Stimulated activated CD8-positive, alpha-beta memory T cell treated with anti-CD3 and anti-CD28 coated beads, Interleukin-4, amount 100 ng/mL, for 4 hours (primary cell): ENCODE results near the gene TSPAN14.

Source experiments
- DNase-seq, 2 donors: peaks; one replicate each; pipeline ENCODE4 v3.0.0-alpha.2; 2020; ENCODE audit warnings: low read depth in 2 of 2, low spot score in 1 of 2

The TSPAN14 gene

DNA sequence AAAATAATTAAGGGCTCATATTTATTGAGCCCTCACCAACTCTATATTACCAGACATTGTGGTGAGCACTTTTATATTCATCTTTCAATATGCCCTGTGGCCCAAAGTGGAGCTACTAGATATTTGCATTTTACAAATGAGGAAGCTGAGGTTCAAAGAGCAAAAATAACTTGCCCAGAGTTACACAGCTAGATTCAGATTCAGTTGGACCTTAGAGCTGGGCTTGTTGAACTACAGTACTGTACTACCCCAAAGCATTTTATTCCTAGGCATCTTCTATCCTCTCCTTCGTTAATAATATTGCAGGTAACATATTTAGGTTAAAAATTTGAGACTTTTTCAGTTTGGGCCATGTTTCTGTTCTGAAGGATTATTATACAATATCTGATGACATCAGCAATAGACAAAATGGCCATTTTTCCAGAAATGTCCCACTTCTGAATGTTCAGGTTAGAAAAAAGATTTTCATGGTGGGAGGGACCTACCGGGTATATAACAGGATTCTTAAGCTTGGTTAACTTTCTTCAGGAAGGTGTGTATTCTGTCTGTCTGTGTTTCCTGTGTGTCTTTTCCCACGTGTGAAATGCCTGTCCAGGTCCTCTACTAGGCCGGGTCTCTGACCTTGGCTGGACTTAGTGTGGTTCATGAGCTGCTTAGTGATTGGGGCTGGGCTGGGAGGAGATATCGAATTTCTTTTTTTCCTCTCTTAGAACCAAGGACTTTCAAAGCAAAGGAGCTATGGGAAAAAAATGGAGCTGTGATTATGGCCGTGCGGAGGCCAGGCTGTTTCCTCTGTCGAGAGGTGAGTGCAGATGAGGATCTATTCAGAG lies 32.2 kb upstream of the TSPAN14 start:
- DNase-seq: no peak

DNA sequence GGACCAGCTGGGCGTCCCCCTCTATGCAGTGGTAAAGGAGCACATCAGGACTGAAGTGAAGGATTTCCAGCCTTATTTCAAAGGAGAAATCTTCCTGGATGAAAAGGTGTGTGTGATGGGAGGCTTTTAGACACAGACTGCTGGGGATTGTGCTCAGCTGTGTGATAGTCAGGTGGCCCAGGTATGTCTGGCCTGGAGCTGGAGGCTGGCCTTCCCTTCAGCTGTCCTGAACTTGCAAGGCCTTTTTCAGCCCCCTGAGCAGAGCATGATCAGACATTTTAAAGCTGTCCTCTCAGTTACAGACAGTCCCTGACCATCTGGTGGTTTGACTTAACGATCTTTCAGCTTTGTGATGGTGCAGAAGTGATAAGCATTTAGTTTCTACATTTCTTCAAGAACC lies 28.2 kb upstream of the TSPAN14 start:
- DNase-seq: no peak

DNA sequence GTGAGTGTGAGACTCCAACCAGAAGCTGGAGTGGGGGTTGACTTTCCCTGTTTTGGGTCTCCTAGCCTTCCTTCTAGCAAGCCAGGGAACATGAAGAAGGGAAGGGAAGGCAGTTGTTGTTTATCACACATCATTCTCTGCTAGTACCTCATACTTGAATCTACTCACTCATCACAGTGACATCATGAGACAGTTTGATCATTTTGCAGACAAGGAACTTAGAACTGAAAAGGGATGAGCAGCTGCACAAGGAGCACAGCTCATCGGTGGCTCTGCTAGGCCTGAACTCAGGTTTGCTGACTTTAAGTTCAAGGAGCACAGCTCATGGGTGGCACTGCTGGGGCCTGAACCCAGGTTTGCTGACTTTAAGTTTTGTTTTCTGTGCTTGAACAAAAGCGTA lies 26.6 kb upstream of the TSPAN14 start:
- no peak for DNase-seq

DNA sequence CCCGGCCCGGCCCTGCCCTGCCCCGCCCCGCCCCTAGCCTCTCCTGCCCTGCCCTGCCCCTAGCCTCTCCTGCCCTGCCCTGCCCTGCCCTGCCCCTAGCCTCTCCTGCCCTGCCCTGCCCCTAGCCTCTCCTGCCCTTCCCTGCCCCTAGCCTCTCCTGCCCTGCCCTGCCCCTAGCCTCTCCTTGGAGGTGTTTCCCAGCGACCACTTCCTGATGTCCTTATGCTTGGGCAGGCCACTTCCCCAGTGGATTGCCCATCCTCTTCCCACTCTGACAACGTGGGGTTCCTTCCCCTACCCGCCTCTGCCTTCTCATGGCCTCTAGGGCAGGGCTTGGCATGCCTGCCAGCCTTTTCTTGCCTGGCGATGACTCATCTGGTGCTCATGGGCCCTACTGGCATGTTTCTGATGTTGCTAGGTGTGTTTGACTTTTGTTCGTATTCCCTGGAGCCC lies 24.6 kb upstream of the TSPAN14 start:
- DNase-seq: no peak

DNA sequence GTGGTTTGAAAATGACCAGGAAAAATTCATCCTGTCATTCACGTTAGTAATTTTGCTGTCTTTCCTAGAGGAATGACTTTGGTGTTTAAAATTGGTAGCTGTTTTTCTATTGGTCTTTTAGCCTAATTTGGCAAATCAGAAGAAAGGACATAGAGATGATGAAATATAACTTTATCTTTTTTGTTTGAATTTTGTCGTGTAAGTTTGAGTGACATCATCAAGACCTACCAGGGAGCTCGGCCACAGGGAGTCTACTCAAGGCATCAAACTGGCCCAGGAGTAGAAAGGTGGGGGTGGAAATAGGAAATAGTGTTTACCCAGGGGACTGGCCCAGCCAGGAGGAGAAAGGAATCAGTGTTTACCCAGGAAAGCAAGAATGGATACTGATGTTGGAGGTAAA lies 21.0 kb upstream of the TSPAN14 start:
- DNase-seq: no peak

DNA sequence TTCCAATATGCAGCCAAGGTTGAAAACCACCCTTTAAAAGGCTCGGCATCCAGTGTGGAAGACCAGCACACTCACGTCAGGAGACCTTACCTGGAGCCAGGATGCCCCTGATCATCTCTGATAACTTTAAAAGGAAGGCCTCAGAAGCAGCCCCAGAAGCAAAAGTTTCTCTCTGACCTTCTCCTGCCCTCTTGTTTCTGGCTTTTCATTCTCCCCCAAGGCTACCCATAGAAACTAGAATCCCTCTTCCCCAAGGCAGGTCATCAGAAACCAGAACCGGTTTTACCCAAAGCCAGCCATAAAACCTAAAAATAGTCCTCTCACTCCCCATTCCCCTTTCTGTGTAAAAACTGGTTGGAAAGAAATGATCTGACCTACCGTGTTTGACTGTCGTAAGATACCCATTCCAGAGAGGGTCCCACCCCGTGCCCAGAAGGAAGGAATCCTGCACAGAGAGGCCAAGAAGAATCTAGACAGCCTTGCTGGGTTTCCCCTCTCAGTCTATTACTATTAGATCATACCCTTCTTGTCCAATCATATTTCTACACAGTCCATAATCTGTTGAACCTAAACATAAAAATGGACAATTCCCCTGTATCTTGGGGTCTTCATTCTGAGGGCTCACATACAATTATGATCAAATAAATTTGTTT lies 17.5 kb upstream of the TSPAN14 start:
- no peak for DNase-seq

DNA sequence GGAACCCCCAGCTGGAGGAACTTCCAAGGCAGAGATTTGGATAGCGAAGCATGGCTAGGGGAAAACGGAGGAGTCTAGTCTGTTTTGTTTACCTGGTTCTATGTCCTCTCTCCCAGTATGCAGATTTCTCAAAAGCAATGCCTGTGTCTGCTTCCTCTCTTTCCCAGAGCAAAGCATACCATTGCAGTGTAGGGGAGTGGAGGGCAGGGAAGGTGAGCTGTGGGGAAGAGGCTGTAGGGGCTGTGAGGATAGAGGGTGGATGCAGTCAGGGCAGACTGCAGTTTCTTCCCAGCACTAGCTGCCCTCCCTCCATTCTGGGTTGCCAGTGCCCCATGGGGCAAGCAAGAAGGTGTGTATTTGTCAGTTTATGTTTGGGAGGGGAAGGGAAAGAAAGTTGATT lies 16.9 kb upstream of the TSPAN14 start:
- no peak for DNase-seq

DNA sequence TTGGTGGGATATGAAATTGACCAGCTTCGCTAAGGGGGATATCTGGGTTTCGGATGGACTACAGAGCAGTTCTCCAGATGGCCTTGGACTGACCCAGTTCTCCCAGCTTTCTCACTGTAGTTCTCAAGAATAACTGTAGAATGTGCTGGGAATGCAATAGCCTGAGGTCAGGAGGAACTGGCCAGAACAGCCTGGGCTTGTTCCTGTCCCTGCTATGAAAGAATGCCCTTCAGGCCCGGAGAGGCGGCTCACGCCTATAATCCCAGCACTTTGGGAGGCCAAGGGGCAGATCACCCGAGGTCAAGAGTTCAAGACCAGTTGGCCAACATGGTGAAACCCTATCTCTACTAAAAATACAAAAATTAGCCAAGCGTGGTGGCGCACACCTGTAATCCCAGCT lies 12.3 kb upstream of the TSPAN14 start:
- no peak for DNase-seq

DNA sequence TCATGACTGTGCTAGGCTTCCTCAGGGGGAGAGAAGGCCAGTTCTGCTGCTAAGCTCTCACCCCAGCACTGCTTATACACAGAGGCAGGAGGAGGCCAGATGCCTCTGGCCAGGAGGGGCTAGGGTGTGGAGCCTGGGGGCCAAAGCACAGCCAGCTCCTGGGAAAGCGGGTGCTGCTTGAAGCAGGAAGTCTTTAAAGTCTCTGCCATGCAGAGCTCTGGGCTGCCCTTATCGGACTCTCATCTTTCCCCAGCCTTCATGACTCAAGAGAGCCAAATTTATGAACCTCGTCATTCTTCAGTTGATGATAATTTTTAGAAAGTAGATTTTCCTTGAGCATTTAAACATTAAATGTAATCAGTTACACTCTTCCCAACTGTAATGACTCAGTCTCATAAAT lies 11.2 kb upstream of the TSPAN14 start:
- no peak for DNase-seq

DNA sequence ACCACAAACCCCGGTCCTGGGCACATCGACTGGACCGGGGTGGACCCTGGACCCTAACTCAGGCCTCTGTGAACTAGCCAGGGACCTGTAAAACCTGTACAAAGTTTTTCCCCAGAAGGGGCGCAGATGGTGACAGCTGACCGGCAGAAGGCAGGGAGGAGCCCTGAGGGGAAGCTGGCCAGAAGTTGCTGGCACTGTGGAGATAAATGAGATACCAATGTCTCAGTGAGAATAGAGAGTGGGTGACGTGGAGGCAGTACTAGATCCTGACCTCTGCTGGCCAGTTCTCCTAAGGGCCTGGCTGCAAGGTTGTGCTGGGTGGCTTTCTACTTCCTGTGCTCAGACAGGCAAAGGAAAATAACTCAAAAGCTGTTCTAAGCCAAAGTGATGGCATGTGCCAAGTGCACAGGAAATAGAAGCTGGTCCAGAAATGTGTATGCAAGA lies 10.6 kb upstream of the TSPAN14 start:
- DNase-seq: no peak

DNA sequence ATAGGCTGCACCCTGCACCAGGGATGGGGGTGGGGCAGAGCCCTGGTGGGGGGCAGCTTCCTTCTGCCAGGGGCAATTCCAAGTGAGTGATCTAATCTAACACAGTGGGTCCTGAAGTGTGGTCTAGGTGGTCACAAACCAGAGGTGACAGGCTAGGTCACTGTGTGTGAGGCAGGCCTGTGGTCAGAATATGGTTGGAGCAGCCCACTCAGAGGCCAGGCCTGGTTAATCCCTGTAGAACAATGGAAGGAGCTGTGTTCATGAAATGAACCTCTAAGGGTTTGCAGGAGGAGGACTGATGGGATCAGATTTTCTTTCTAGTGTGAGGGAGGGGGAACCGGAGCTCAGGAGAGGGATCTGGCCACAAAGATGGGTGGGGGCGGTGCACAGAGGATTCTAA lies 10.0 kb upstream of the TSPAN14 start:
- DNase-seq: no peak

DNA sequence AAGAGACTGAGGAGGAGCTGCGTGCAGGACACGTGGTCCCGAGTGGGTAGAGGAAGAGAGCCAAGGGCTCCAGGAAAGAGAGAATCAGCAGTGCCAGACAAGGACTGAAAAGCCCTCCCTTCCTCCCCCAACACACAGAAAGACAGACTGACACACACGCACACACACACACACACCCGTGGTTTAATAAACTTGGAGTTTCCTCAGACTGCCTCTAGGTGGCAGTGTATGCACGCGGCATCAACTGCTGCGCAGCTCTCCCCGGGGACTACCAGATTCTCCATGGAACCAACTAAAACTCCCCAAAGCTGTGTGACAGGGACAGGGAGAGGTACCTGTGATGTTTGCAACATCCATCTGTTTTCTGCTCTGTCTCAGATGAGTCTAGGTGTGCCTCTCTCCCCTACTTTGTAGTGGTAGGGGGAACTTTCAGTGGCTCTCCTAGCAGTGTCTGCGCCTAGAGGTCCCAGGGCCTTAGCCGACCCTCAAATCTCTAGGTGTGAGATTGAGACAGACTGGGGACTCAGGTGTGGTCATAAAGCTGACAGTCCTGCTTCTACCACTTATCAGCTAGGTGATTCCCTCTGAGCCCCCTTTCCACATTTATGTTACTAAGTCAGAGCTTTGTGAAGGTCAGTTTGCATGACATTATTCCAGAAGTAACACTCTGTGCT lies 9.3 kb upstream of the TSPAN14 start:
- DNase-seq: peak in 1 of 2 donors; percentile 47

DNA sequence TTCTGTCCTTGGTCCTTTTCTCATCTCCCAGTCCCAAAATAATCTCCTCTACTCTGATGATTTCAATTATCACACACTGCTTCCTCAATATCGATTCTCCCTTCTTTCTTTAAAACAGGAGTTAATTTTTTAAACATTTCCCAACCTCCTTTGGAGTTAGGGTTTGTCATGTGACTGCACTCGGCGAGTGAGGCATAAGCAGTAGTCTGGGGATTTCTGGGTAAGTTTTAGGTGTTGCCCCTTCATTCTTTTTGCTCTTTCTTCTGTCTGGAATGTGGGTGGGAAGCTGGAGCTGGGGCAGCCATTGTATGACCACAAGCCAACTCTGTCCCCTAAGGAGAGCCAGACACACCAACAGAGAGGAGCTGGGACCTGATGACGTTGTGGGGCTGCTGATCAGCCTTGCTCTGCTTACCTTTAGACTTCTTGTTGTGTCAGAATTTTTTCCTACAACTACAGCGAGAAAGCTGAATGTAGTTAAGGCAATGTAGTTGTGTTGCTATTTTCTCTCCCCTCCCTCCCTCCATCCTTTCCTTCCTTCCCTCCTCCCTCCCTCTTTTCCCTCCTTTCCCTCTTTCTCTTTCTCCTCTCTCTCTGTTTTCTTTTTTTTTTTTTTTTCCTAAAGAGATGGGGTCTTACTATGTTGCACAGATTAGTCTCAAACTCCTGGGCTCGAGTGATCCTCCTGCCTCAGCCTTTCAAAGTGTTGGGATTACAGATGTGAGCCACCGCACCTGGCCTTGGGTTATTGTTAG lies 6.5 kb upstream of the TSPAN14 start:
- no peak for DNase-seq

DNA sequence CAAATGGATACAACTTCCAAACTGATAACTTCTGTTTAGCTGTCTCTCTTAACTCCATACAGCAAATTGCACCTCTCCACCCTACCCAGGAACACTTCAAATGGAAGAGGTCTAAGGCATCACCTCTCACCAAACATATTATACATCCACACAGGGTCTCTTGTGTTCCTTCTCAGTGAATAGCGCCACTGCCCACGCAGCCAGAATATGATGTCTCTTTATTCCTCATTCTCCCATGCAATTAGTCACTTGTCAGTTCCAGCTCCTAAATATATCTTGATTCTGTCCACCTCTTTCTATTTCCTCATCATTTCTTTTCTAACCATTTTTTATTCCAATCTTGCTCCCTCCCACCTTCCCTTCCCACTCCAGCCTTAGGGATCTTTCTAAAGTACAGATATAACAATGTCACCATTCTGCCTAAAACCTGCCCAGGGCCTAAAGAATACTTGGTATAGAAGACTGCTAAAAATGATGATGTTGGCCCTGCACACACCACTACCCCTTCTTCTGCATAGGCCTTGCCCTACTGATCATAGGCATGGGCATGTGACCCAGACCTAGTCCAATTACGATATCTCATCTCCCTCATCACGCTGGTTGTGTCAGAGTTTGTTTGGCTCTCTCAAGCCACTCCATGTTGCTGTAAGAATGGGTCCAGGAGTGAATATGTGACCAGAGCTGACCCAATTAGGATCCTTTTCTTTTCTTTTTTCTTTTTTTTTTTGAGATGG lies 5.7 kb upstream of the TSPAN14 start:
- DNase-seq: no peak

DNA sequence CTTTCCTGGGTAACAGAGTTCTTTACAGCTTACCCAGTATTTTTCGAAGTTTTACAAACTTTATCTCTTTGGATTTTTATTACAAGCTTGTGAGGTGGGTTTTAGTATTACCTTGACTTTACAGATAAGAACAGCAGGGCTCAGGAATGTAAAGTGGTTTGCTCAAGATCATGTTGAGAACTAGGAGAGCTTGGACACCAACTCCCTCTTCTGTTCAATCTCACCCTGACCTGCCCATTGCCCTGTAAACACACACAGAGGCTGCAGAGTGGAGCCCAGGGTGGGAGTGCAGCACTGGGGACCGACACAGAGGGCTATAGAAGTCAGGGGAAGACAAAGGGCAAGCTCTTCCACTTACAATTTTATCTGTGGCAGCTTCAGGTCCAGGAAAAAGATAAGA lies 4.6 kb upstream of the TSPAN14 start:
- DNase-seq: no peak

DNA sequence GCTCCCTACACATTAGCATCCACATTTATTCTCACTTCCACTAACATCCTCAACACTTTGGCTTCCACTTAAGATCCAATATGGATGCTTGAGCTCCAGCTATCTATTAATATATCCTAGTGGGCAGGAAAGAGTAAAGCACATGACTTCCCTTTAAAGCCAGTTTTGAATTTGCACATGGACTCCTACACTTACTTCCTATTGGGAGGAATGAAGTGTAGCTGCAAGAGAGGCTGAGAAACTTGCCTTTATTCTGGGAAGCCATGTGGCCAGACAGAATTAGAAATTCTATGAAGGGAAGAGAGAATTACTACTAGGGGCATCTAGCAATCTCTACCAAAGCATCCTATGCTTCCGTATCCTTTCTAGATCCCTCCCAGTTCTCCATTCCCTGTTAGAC lies 3.0 kb upstream of the TSPAN14 start:
- DNase-seq: no peak

DNA sequence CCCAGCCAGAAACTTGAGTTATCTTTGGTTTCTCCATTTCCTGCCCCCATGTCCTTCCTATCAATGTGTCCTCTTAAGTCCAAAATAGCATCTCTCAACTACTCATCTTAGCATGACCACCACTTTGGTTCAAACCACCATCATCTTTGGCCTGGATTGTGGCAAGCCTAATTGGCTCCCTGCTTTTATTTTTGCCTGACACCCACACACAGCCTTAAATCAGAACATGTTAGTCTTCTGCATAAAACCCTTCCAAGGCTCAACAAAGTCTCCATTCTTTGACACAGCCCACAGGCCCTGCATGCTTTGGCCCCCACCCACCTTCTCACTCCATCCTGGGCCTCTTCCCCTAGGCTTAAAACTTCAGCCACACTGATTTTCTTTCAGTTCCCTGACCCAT lies 2.0 kb upstream of the TSPAN14 start:
- DNase-seq: no peak

DNA sequence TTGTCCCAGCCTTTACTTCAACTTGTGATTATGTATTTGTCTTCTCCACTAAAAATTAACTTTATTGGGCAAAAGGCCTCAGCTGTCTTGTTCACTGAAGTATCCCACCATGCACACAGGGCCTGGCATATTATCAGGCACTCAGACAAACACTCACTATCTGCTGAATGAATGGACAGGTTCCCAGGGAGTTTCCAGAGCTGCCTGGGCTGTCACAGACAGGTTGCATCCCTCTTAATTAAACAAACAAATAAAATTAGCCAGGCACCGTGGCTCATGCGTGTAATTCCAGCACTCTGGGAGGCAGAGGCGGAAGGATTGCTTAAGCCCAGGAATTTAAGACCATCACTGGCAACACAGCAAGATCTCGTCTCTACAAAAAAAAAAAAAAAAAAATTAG lies 1.5 kb upstream of the TSPAN14 start:
- DNase-seq: no peak

DNA sequence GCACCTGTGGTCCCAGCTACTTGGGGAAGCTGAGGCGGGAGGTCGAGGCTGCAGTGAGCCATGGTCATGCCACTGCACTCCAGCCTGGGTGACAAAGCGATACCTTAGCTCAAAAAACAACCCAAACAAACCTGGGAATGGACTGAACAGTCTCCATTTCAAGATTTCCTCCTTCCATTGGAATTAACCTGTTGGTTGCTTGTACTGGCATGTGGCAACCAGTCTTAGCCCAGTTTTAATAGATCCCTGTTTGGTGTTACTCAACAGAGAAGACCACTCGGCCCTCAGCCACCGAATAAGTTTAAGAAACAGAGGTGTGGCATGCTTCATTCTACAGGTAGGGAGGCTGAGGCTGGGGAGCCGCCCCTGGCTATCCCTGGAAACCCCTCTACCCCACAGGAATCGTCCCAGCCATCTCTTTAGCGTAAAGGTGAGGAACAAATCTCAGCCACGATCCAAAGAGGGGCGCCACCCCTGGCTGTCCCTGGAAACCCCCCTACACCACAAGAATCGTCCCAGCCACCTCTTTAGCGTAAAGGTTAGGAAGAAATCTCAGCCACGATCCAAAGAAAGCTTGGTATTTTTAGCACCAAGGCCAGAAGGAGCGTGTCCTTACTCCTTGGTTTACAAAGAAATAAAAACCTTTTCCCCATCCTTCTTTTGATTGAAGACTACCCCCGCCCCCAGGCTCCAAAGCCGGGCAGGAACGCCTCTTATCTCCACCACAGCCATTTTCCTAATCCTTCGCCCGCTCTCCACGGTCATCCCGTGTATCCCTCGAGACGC lies 861 bp upstream of the TSPAN14 start:
- no peak for DNase-seq
